ENCODE results near the gene IKZF1. TPM values are rescaled to one million over a fixed set of nuclear protein-coding genes. Genes with fewer than 3 reads are reported as not detected.

IKZF1 gene
- total RNA-seq, 1 donor from 2014 or later = 0.86 TPM

- Mint-ChIP-seq H3K27ac (ENCODE audit: unreplicated experiment) (no peak overlapping the region), H3K4me1 (ENCODE audit: low read depth, unreplicated experiment) (peaks cover 19% of the 10 kb centered on the region), H3K4me3 (ENCODE audit: unreplicated experiment) (no peak overlapping the region), H3K27me3 (ENCODE audit: low read depth, unreplicated experiment) (no peaks in the 10 kb centered on the region), H3K9me3 (ENCODE audit: unreplicated experiment) (peaks cover 3% of the 10 kb centered on the region), H3K36me3 (ENCODE audit: low read depth, unreplicated experiment) (no peaks in the 10 kb centered on the region)
- TF ChIP-seq EZH2 (IDR thresholded peaks at IDR 0.05; ENCODE audit: insufficient read depth, low read length) (no peak), CTCF (IDR thresholded peaks at IDR 0.05; ENCODE audit: insufficient read depth, low read depth, low read length) (no peak)
- no peak overlapping the region for H3K9ac ChIP-seq (ENCODE audit: low read length)
- FAIRE-seq (no peak), DNase-seq (ENCODE audit: low read depth) (no peak)
- H3K9me3 ChIP-seq (ENCODE audit: insufficient read depth, low read depth, low read length) = no peaks in the 10 kb centered on the region
- no peaks in the 10 kb centered on the region for H3K27me3 ChIP-seq (ENCODE audit: insufficient read depth, low read length)
- no peak overlapping the region for H3K4me2 ChIP-seq (ENCODE audit: low read length)
- H3K4me3 ChIP-seq (ENCODE audit: insufficient read depth, low read depth, low read length) = no peak overlapping the region
- H3K27ac ChIP-seq (ENCODE audit: low read depth, low read length) = no peak overlapping the region
- H3K36me3 ChIP-seq (ENCODE audit: insufficient read depth, low read length) = no peaks in the 10 kb centered on the region
- H4K20me1 ChIP-seq (ENCODE audit: insufficient read depth, low read length) = no peaks in the 10 kb centered on the region
- H3K4me1 ChIP-seq (ENCODE audit: insufficient read depth, low read length) = no peaks in the 10 kb centered on the region
- H3K79me2 ChIP-seq (ENCODE audit: insufficient read depth, low read length) = no peaks in the 10 kb centered on the region
- H2AFZ ChIP-seq (ENCODE audit: low read depth, low read length) = no peak overlapping the region
Observed at GRCh38 chr7:50364645-50365044, 60.1 kb downstream of the IKZF1 start.

GRCh38 chr7:50366311-50366710 lies 61.8 kb downstream of the IKZF1 start:
- no peak overlapping the region for H3K4me3 ChIP-seq (ENCODE audit: insufficient read depth, low read depth, low read length)
- H4K20me1 ChIP-seq (ENCODE audit: insufficient read depth, low read length) = no peaks in the 10 kb centered on the region
- no peaks in the 10 kb centered on the region for H3K36me3 ChIP-seq (ENCODE audit: insufficient read depth, low read length)
- H3K36me3 Mint-ChIP-seq (ENCODE audit: low read depth, unreplicated experiment) = no peaks in the 10 kb centered on the region
- no peaks in the 10 kb centered on the region for H3K4me1 ChIP-seq (ENCODE audit: insufficient read depth, low read length)
- H3K4me3 Mint-ChIP-seq (ENCODE audit: unreplicated experiment) = no peak overlapping the region
- DNase-seq (ENCODE audit: low read depth) = no peak
- H3K4me2 ChIP-seq (ENCODE audit: low read length) = no peak overlapping the region
- no peak overlapping the region for H3K9ac ChIP-seq (ENCODE audit: low read length)
- no peaks in the 10 kb centered on the region for H3K27me3 Mint-ChIP-seq (ENCODE audit: low read depth, unreplicated experiment)
- no peak overlapping the region for H2AFZ ChIP-seq (ENCODE audit: low read depth, low read length)
- TF ChIP-seq EZH2 (IDR thresholded peaks at IDR 0.05; ENCODE audit: insufficient read depth, low read length) (no peak), CTCF (IDR thresholded peaks at IDR 0.05; ENCODE audit: insufficient read depth, low read depth, low read length) (no peak)
- H3K79me2 ChIP-seq (ENCODE audit: insufficient read depth, low read length) = no peaks in the 10 kb centered on the region
- no peaks in the 10 kb centered on the region for H3K27me3 ChIP-seq (ENCODE audit: insufficient read depth, low read length)
- peaks cover 3% of the 10 kb centered on the region for H3K9me3 Mint-ChIP-seq (ENCODE audit: unreplicated experiment)
- H3K27ac ChIP-seq (ENCODE audit: low read depth, low read length) = no peak overlapping the region
- no peak overlapping the region for H3K27ac Mint-ChIP-seq (ENCODE audit: unreplicated experiment)
- no peak for FAIRE-seq
- H3K9me3 ChIP-seq (ENCODE audit: insufficient read depth, low read depth, low read length) = no peaks in the 10 kb centered on the region
- peaks cover 9% of the 10 kb centered on the region for H3K4me1 Mint-ChIP-seq (ENCODE audit: low read depth, unreplicated experiment)

- TF ChIP-seq EZH2 (IDR thresholded peaks at IDR 0.05; ENCODE audit: insufficient read depth, low read length) (no peak), CTCF (IDR thresholded peaks at IDR 0.05; ENCODE audit: insufficient read depth, low read depth, low read length) (no peak)
- H3K36me3 Mint-ChIP-seq (ENCODE audit: low read depth, unreplicated experiment) = no peaks in the 10 kb centered on the region
- H3K4me2 ChIP-seq (ENCODE audit: low read length) = no peak overlapping the region
- no peaks in the 10 kb centered on the region for H4K20me1 ChIP-seq (ENCODE audit: insufficient read depth, low read length)
- H3K27ac ChIP-seq (ENCODE audit: low read depth, low read length) = no peak overlapping the region
- no peaks in the 10 kb centered on the region for H3K9me3 ChIP-seq (ENCODE audit: insufficient read depth, low read depth, low read length)
- H3K27me3 ChIP-seq (ENCODE audit: insufficient read depth, low read length) = no peaks in the 10 kb centered on the region
- H3K4me3 ChIP-seq (ENCODE audit: insufficient read depth, low read depth, low read length) = no peak overlapping the region
- H3K27ac Mint-ChIP-seq (ENCODE audit: unreplicated experiment) = no peak overlapping the region
- H3K9ac ChIP-seq (ENCODE audit: low read length) = no peak overlapping the region
- no peaks in the 10 kb centered on the region for H3K36me3 ChIP-seq (ENCODE audit: insufficient read depth, low read length)
- no peak overlapping the region for H3K4me3 Mint-ChIP-seq (ENCODE audit: unreplicated experiment)
- no peaks in the 10 kb centered on the region for H3K79me2 ChIP-seq (ENCODE audit: insufficient read depth, low read length)
- no peak overlapping the region for H2AFZ ChIP-seq (ENCODE audit: low read depth, low read length)
- FAIRE-seq (no peak), DNase-seq (ENCODE audit: low read depth) (no peak)
- H3K9me3 Mint-ChIP-seq (ENCODE audit: unreplicated experiment) = peaks cover 3% of the 10 kb centered on the region
- H3K4me1 ChIP-seq (ENCODE audit: insufficient read depth, low read length) = no peaks in the 10 kb centered on the region
- peaks cover 9% of the 10 kb centered on the region for H3K4me1 Mint-ChIP-seq (ENCODE audit: low read depth, unreplicated experiment)
- peaks cover under 1% of the 10 kb centered on the region for H3K27me3 Mint-ChIP-seq (ENCODE audit: low read depth, unreplicated experiment)
Observed at GRCh38 chr7:50367100-50367499, 62.6 kb downstream of the IKZF1 start.
